DMS79 treated with DMSO at 0.1 percent for 48 hours (cell line): Measurements from ENCODE around the gene DNAJC19.

Experiments
- DNase-seq: peaks from one replicate; lab custom pipeline; 2025; lab: John Stamatoyannopoulos, UW

DNAJC19 gene

DNA sequence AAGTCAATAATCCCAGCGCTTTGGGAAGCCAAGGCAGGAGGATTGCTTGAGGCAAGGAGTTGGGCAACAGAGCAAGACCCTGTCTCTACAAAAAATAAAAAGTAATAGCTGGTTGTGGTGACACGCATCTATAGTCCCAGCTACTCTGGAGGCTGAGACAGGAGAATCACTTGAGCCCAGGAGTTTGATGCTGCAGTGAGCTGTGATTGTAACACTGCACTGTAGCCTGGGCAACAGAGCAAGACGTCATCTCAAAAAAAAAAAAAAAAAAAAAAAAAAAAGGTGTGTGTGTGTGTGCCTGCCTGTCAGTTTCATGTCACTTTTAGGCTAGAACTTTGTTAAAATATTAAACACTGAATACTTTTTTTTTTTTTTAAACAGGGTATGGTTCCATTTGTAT is 28.4 kb downstream of the DNAJC19 start:
- no peak for DNase-seq

DNA sequence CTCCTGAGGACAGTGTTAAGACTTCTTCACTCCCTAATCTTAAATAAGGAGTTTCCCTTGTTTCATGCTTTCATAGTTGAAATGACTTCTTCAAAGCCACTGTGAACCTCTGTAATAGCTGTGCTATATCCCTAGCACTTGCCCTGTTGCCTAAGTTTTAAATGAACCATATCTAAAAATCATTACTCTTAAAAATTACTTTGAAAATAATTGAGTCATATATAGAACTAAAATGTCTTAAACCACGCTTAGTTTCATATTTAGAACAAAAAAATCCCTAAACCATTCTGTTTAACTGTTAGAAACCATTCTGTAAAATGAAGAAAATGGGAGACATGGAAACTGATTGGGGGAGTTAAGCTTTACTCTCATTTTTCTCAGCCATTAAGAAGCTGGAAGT is 29.8 kb downstream of the DNAJC19 start:
- no peak for DNase-seq

DNA sequence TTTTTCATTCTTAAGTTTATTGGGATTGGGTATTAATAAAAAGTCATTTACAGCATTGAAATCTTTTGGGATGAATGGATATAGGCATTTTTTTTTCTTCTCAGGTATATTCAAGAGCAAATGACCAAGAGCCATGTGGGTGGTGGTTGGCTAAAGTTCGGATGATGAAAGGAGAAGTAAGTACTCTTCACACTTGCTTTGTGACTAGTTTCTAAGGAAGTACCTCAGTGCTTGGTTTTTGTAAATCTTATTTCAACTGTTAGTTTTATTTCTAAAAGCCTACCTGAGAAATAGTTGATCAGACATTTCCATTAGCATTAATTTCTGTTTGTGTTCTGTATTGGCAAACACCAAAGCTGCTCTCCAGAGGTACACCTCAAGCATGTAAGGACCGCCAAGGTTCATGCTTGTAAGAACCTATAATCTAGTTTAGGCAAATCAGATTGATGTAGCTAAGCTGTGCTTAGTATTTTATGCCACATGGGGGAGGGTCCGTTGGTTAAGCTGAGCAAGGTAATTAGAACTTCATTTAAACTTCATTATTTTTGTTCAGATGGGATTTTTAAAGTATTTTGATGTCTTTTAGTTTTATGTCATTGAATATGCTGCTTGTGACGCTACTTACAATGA is 41.7 kb downstream of the DNAJC19 start:
- no peak for DNase-seq

DNA sequence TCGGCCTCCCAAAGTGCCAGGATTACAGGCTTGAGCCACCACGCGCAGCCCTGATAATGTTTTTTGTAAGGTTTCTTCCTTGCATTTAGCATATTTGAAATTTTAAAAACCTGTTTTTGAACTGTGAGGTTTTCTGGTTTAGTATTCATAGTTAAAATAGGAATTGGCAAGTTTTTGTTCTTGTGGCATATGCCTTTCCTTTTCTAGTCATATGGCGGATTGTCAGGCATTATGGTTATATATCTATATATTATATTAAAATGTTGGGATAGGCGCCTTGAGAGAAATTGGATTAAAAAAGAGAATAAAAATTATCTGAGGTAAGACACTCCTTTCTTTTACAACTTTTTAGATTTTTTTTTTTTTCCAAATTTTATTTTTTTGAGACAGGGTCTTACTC is 48.7 kb downstream of the DNAJC19 start:
- no peak for DNase-seq

DNA sequence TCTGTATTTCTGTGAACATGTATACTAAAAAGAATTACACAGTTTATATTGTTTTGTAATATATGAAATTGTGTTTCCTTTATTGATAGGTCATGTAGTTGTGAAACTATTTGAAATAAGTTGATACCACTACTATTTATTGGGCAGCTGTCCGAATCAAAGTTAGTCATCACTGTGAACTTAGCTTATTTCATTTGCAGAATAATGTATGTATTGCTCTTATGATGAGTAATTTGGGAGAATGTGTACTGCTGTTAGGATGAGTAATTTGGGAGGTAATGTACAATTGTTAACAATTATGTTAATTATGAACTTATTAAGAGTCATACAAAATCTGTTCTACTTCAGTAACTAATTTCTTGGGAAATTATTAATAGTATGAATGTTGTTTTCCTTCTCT is 54.9 kb downstream of the DNAJC19 start:
- no peak for DNase-seq
